Occipital lobe (tissue), 3 donors: ENCODE results near the gene EFNA3. TPM values are rescaled to one million over a fixed set of nuclear protein-coding genes. Genes with fewer than 3 reads are reported as not detected.
A peak's percentile ranks its signal among the peaks of the same experiment; 100 is the strongest.

ENCODE experiments used
- DNase-seq: peaks from one replicate; lab custom pipeline; 2025; lab: John Stamatoyannopoulos, UW
- small RNA-seq: library from RNA; depleted of rRNA; stranded (forward); fragments of <200 nt; gene quantifications from one replicate; pipeline ENCODE3, GENCODE V24; 2014
- total RNA-seq: library from RNA; depleted of rRNA; stranded (reverse); fragments of >200 nt; gene quantifications from one replicate; pipeline ENCODE4 v1.2.3, GENCODE V29; 2014

The EFNA3 gene
- total RNA-seq, 1 donor from 2014 or later, result 7.6 TPM

DNA sequence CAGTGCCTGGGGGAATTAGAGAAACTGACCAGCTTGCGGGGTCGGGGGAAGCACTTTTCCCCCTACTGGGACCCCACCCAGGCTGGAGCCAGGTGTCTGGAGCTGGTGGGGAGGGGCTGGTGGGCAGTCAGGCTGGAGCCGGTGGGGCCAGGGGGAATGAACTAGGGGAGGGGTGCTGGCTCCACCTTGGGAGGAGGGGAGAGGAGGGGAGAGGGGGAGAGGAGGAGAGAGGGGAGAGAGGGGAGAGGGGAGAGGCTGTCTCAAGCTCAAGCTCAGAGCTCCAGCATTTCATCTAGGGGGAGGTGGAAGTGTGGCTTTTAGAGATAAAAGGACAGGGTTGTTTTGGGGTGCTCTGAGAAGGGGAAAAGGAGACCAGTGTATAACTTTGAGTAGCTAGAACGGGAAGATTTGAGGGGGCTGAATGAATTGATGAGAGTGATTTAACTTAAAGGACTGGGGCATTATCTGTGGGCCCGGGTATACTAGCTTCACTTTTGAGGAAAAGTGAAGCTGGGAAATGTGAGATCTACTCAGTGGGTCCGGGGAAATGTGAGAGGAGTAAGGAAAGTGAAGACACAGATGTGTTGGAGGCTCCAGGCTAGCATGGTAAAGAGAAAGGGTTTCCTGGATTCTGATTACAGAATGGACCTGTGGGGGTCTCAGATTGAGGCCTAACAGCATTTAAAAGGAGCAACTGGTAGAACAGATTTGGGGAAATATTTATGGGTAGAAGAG is 51.8 kb downstream of the EFNA3 start:
- DNase-seq, result no peak

DNA sequence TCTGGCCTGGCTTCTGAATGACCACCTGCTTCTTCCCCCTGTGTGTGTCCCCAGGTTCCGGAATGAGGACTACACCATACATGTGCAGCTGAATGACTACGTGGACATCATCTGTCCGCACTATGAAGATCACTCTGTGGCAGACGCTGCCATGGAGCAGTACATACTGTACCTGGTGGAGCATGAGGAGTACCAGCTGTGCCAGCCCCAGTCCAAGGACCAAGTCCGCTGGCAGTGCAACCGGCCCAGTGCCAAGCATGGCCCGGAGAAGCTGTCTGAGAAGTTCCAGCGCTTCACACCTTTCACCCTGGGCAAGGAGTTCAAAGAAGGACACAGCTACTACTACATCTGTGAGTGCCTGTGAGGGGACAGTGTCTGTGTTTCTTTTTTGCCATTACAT is 52.6 kb downstream of the EFNA3 start:
- DNase-seq, result no peak

DNA sequence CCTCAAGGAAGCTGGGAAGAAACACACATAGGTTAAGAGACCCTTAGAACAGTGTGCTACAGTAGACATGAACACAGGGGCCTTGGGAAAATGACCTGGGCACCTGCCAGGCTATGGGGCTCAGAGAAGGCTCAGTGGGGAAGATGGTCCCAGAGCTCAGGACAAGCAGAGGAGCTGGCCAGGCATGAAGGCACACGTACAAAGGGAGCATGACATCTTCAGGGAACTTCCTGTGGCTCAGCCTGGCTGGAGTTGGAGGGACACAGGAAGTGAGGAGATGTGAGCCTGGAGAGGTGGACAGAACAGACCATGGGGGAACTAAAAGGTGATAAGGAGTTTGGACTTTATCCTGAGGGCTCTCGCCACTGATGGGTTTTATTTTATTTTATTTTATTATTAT is 53.2 kb downstream of the EFNA3 start:
- no peak for DNase-seq

DNA sequence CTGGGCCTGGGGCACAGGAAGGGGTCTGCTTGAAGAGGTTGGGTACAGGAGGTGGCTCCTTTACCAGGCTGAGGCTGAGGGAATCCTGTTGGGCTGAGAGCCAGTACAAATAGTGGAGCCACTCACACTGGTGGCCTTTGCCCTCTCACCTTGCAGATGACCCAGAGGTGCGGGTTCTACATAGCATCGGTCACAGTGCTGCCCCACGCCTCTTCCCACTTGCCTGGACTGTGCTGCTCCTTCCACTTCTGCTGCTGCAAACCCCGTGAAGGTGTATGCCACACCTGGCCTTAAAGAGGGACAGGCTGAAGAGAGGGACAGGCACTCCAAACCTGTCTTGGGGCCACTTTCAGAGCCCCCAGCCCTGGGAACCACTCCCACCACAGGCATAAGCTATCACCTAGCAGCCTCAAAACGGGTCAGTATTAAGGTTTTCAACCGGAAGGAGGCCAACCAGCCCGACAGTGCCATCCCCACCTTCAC is 55.2 kb downstream of the EFNA3 start:
- no peak for DNase-seq

DNA sequence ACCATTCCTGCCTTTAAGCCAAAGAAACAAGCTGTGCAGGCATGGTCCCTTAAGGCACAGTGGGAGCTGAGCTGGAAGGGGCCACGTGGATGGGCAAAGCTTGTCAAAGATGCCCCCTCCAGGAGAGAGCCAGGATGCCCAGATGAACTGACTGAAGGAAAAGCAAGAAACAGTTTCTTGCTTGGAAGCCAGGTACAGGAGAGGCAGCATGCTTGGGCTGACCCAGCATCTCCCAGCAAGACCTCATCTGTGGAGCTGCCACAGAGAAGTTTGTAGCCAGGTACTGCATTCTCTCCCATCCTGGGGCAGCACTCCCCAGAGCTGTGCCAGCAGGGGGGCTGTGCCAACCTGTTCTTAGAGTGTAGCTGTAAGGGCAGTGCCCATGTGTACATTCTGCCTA is 55.7 kb downstream of the EFNA3 start:
- DNase-seq, result no peak

DNA sequence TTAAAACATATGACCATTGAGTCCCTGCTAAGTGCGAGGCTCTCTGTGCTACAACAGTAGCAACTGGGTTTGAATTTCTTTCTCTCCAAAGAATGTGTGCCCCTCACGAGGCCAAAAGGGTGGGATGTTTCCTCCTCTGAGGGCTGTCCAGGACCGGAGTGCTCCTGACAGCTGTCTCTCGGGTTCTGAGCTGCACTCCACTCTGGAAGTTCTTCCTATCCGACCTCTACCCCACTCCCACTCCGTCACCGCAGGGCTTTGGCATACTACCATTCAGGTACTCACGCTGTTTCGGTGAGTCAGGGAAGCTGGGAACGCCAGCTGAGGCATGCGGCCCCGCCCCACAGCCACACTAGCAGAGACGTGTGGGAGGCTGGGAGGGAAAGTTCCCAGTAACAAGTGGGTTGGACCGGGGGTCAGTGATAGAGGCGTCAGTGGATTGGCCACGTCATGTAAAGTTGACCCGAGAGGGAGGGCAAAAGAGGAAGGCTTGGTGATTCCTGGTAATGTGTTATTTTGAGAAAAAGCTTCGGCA is 56.3 kb downstream of the EFNA3 start:
- peak; percentile 62 for DNase-seq

DNA sequence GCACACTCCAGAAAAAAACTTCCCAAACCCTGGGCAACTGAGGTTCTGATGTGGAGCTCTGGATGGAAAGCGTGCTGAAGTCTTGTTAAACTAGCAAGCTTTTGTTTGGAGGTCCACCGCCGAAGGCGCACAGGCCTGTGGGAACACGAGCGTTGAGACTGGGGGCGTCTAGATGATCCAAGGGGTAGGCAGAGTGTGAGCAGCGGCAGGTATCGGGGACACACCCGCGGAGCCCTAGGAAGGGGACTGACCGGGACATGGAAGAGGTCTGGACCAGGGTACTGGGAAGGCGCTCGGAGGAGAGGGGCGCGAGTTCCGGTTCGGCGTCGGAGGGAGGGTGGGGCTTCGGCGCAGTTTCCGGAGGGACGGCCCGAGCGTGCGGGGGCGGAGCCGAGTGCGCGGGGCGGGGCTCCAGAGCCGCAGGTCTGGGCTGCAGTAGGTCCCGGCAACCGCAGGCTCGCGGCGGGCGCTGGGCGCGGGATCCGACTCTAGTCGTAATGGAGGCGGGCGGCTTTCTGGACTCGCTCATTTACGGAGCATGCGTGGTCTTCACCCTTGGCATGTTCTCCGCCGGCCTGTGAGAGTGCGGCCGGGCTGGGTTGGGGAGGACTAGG is 56.9 kb downstream of the EFNA3 start, which contains the start of gene SLC50A1:
TSS of gene SLC50A1 (plus strand) at position 438 of the 614 bp plus-strand sequence. CDS start at position 498, 60 bp downstream.
- DNase-seq, result peak; percentile 93

DNA sequence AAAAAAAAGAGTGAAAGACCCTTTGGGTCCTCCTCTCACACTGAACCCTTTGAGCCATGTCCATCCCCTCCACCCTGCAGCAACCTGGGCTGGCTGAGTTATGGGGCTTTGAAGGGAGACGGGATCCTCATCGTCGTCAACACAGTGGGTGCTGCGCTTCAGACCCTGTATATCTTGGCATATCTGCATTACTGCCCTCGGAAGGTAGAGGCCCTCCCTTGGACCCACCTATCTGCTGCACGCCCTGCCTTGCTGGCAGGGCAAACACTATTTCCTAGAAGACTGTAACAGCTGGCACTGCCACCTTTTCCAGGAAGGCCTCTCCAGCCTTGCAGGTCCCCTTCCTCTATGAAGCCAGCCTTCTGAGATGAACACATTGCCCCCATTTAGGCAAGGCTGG is 58.1 kb downstream of the EFNA3 start:
- DNase-seq, result no peak

Small RNAs within 50 kb of the gene (small RNA-seq; reads per million reads assigned to genes)
- not detected for gene RF00019

Other genes starting within 250 kb of the EFNA3 start
- gene KCNN3, start 208.6 kb upstream of the EFNA3 start, total RNA-seq, result 3.6 TPM
- gene PMVK, start 142.1 kb upstream of the EFNA3 start, total RNA-seq, result 12.0 TPM
- 25.0 TPM for gene PBXIP1, start 122.7 kb upstream of the EFNA3 start, total RNA-seq
- 11.2 TPM for gene PYGO2, start 117.1 kb upstream of the EFNA3 start, total RNA-seq
- gene SHC1, start 108.1 kb upstream of the EFNA3 start, total RNA-seq, result 10.0 TPM
- gene CKS1B, start 104.2 kb upstream of the EFNA3 start, total RNA-seq, result 12.2 TPM
- gene FLAD1, start 95.5 kb upstream of the EFNA3 start, total RNA-seq, result 17.2 TPM
- gene LENEP, start 85.3 kb upstream of the EFNA3 start, total RNA-seq, result 2.7 TPM
- 1.7 TPM for gene ZBTB7B, start 76.0 kb upstream of the EFNA3 start, total RNA-seq
- gene DCST2, start 45.1 kb upstream of the EFNA3 start, total RNA-seq, result 0.16 TPM
- not detected for gene DCST1, start 45.0 kb upstream of the EFNA3 start, total RNA-seq
- gene ADAM15, start 27.5 kb upstream of the EFNA3 start, total RNA-seq, result 13.3 TPM
- 0.62 TPM for gene EFNA4, start 15.1 kb upstream of the EFNA3 start, total RNA-seq
- 2.7 TPM for gene EFNA1, start 49.0 kb downstream of the EFNA3 start, total RNA-seq
- 6.2 TPM for gene SLC50A1, start 57.0 kb downstream of the EFNA3 start, total RNA-seq
- 12.0 TPM for gene DPM3, start 61.7 kb downstream of the EFNA3 start, total RNA-seq
- 59.0 TPM for gene KRTCAP2, start 94.5 kb downstream of the EFNA3 start, total RNA-seq
- 21.1 TPM for gene TRIM46, start 95.0 kb downstream of the EFNA3 start, total RNA-seq
- 8.3 TPM for gene THBS3, start 129.1 kb downstream of the EFNA3 start, total RNA-seq
- 15.3 TPM for gene MTX1, start 129.9 kb downstream of the EFNA3 start, total RNA-seq
- gene ENTREP3, start 176.6 kb downstream of the EFNA3 start, total RNA-seq, result 3.7 TPM
- 19.5 TPM for gene SCAMP3, start 183.5 kb downstream of the EFNA3 start, total RNA-seq
- gene CLK2, start 194.7 kb downstream of the EFNA3 start, total RNA-seq, result 26.5 TPM
- gene HCN3, start 198.6 kb downstream of the EFNA3 start, total RNA-seq, result 15.6 TPM
- not detected for gene PKLR, start 222.6 kb downstream of the EFNA3 start, total RNA-seq
- gene FDPS, start 230.0 kb downstream of the EFNA3 start, total RNA-seq, result 90.9 TPM
- gene RUSC1, start 242.1 kb downstream of the EFNA3 start, total RNA-seq, result 46.6 TPM